GM18517 (cell line): Measurements from ENCODE around the gene PNMA8C.
"Not testable (repeated sequence)": the region's sequence is repeated elsewhere in the genome, so short reads cannot be mapped to it uniquely, and the experiment has no call there.

Experiments
- ATAC-seq: cut with Tn5 transposase; IDR thresholded peaks from one replicate; pipeline ENCODE4 v1.9.1; 2021; ENCODE audit warnings: mild to moderate bottlenecking, moderate library complexity; ENCODE audit not compliant: unreplicated experiment

Gene PNMA8C

DNA sequence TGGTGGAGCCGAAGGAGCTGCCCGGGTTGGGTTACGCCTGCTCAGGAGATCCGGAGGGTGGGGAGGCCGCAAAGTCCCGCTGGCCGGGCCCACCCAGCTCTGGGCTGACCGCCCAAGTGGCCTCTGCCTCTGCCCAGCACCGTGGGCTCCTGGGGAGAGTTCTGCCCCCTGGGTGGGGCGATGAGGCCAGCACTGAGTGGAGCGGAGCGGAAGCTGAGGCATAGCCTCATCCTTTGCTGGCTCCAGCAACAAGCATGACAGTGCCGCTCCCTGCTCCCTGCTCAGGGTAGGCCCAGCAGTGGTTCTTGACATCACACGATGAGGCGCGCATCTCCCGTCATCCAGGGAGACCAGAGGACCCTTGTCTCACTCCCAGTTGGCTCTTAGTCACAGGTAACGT is 37.9 kb downstream of the PNMA8C start:
- no peak for ATAC-seq

DNA sequence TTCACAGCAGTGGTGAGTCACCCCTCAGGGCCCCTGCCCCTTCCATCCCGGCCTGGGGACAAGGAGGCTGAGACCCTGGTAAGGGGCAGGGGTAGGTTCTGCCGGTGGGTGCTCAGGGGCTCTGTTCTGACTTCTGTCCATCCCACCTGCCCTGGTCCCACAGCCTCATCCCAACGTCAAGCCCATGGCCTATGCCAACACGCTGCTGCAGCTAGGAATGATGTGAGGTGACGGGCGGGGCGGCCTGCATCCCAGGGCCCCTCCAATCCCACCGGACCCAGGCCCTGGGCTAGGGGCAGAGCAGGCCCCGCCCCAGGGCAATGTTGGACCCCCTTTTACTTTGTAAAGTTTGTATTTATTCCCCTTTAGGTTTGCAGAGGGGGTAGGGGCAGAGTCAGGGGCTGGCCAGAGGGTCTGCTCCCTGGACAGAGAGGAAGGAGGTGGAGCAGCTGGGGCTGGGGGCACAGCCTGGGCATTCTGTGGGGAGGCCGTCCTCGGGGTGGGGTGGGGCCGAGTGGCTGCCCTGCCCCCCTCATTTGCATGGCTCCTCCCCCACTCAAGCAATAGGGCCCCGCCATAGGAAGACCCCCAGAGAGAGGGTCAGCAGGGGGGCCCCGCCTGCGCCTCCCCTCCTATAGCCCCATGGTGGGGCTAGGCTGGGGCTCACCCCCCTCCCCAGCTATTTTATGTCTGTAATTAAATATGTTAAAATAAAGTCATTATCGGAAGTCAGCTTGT is 38.4 kb downstream of the PNMA8C start:
- ATAC-seq: no peak

DNA sequence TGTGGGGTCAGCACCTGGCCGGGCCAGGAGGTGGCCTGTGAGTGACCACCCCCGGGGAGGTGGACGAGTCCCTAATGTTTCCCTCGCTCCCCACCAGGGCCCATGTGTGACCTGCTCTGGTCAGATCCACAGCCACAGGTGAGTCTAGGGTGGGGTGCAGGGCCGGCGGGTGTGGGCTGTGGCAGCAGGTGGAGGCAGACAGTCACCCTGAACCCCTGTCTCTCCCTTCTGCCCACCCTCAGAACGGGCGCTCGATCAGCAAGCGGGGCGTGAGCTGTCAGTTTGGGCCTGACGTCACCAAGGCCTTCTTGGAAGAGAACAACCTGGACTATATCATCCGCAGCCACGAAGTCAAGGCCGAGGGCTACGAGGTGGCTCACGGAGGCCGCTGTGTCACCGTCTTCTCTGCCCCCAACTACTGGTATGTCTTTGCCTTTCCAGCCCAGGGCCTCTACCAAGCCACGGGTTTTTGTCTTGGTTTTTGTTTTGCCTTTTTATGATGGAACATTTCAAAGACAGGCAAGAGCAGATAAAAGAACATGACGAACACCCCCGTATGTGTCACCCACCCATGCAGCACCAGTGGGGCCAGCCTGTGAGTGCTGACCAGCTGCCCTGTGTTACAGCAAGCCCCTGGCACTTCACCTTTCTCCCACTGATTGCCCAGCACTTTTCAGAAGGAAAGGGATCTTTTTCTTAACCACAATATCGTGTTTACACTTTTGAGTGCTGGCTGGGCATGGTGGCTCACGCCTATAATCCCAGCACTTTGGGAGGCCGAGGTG is 40.2 kb downstream of the PNMA8C start:
- no peak for ATAC-seq

DNA sequence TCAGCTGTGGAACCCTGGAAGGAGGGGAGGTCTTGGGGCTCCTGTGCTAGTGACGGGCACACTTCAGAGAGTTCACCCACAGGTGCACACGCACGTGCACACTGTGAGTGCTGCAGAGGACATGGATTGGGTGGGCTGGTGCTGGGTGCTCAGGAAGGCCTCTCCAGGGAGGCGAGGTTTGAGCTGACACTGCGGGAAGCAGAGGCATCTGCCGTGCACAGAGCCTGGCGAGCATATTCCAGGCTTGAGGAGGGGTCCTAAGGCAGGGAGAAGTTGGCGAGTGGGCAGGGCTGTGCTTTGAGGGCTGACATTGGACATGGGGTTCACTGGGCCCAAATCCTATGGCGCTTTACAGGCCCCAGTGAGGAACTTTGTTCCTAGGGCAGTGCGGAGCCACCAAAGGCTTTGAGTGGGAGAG is 41.0 kb downstream of the PNMA8C start:
- ATAC-seq: no peak

DNA sequence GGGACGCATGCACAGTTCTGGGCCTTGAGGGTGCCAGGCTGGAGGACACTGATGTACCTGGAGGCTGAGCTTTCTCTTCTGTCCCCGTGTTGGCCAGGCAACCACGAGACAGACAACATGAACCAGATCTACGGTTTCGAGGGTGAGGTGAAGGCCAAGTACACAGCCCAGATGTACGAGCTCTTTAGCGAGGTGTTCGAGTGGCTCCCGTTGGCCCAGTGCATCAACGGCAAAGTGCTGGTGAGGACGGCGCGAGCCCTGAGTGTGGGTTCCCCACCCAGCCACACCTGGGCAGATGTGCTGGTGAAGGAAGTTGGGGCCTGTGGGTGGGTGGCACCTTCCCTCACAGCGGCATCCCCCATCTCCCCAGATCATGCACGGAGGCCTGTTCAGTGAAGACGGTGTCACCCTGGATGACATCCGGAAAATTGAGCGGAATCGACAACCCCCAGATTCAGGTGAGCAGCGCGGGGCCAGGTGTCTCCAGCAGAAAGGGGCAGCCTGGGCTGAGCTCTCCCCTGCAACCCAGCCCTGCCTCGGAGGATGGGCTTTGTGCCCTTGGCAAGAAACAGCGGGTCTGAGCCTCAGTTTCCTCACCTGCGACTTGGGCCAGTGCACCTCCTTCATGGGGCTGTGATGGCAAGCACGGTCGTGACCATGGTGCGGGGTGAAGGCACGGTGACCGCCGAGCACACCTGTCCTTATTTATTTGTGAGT is 41.6 kb downstream of the PNMA8C start:
- ATAC-seq: no peak

DNA sequence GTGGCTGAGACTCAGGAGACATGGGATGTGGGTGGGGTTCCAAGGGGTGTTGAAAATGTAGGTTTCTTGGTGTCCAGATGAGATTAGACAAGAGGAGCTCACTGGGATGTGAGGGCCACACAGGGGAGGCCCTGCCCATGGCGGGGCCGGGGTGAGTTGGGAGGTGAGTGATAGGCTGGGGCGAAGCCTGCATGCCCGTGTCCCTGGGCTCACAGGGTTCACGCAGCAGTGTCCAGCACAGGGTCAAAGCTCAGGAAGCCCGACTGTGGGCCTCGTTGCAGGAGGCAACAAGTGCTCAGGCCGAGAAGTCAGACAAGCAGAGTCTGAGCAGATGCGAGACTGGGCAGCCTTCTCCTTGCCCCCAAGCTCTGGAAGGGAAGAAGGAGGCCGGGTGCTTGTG is 42.6 kb downstream of the PNMA8C start:
- no peak for ATAC-seq

DNA sequence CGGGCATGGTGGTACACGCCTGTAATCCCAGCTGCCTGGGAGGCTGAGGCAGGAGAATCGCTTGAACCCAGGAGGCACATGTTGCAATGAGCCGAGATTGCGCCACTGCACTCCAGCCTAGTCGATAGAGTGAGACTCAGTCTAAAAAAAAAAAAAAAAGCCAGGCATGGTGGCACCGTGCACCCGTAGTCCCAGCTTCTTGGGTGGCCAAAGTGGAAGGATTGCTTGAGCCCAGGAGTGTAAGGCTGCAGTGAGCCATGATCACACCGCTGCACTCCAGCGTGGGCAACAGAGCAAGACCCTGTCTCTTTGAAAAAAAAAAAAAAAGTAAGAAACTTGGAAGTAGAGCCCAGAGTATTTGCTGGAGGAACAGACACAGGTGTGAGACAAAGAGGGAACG is 43.1 kb downstream of the PNMA8C start:
- ATAC-seq: no peak

DNA sequence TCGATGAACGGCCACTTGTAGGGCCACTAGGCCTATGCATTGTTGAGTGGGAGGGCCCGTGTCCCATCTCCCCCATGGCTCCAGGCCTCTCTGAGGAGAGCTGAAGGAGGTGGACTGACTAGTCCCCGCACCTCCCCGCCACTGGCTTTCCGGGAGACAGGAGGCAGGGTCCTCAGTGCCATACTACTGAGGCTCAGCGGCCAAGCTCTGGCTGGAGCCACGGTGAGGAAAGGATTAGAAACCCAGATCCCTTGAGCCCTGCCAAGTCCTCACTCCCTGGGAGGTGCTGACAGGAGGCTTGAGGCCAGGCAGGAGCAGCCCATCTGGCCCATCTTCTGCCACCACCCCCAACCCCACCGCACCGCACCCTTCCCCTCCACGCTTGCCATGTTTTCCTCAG is 44.3 kb downstream of the PNMA8C start:
- no peak for ATAC-seq

DNA sequence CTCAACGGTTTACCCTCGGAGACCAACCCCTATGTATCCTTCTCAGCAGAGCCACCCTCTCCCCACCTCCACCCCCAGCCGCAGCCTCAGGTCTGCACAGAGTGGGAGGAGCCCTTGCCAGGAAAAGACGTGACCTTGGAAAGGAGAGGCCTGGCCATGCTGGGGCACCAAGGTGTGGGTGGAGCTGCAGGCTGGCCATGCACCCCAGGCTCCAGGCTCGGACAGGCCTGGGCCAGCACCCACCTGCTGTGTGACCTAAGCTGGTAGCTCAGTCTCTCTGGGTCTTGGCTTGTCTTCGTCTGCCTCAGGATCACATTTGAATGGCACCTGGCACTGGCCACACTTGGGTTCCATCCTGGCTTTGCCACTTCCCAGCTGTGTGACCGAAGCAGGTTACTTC is 44.9 kb downstream of the PNMA8C start:
- no peak for ATAC-seq

DNA sequence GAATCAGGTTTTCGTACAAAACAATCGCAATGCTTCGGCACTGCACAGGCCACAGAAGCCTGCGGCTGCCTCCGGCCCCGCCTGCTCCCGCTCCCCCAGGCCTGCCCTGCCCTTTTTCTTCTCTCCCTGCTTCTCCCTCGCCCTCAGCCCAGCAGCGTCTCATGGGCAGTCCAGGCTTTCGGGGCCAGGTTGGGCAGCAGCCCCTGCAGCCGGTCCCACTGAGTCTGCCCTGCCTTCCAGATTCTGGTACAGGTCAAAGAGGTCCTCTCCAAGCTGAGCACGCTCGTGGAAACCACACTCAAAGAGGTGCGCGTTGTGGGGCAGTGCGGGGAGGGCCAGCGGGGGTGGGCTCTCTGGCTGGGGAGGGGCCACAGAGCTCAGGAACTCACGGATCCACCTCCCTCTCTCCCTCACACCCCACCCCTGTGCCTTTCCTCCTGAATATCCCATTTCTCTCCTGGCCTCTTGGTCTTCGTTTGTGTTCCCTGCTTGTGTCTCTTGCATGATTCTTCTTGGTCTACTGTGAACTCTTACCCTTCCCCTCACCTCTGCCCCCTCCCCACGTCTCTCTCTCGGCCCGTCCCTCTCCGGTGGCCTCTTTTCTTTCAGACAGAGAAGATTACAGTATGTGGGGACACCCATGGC is 45.4 kb downstream of the PNMA8C start:
- no peak for ATAC-seq

DNA sequence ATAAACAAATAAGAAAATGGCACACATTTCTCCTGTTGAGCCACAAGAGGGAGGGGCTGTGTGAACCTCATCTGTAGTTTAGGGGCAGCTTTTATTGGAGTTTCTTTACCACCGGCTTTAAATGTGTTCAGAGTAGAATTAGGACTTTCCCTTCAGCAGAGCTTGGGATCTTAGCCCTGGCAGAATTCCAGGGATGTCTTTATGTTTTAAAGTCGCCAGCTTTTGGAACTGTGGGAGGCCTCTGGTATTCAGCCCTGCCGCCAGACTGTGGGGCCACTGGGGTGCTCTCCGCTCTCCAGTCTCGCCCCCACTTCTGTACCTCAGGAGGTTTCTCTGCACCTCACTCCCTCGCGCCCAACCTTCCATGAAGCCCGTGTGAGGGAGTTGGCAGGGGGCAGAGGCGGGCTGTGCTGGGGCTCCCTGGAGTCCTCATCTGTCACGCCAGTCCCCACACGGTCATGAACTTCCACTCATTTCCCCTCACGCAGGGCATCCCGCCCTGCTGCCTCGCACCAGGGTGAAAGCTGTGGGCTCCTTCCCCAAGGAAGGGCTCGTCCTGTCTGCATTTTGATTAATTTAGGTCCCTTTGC is 46.9 kb downstream of the PNMA8C start:
- ATAC-seq: no peak

DNA sequence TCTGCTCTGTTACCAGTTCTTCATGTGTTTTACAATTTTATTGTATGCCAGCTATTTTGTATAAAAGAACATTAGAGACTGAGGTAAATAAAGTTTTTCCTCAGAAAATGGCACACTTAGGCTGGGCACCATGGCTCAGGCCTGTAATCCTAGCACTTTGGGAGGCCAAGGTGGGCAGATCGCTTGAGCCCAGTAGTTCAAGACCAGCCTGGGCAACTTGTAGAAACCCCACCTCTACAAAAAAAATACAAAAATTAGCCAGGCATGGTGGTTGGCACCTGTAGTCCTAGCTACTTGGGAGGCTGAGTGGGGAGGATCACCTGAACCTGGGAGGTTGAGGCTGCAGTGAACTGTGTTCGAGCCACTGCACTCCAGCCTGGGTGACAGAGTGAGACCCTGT is 47.4 kb downstream of the PNMA8C start:
- ATAC-seq: no peak

DNA sequence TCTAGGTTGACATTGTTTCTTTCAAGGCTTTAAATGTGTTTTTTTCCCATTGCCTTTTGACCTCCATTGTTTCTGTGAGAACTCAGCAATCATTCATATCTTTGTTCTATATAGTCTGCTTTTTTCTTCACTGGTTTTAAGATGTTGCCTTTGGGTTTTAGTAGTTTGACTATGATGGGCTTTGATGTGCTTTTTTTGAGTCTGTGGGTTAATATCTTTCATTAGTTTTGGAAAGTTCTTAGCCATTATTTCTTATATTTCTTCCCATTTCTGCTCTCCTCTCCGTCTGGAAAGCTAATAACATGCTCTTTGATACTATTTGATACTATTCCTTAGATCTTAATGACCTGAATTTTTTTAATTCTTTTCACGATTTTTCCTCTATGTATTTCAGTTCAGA is 48.0 kb downstream of the PNMA8C start:
- ATAC-seq: no peak

DNA sequence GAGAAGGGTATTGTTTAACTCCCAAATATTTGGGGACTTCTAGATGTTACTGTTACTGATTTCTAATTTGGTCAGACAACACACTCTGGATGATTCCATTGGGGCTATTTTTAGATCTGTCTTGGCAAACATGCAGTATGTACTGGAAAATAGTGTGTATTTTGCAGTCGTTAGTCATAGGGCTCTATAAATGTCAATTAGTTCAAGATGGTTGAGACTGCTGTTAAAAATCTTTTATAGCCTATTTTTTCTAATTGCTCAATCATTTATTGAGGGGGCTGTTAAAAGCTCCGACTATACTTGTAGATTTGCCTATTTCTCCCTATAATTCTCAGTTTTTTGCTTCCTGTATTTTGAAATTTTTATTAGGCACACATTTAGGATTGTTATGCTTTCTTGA is 50.5 kb downstream of the PNMA8C start:
- no peak for ATAC-seq

DNA sequence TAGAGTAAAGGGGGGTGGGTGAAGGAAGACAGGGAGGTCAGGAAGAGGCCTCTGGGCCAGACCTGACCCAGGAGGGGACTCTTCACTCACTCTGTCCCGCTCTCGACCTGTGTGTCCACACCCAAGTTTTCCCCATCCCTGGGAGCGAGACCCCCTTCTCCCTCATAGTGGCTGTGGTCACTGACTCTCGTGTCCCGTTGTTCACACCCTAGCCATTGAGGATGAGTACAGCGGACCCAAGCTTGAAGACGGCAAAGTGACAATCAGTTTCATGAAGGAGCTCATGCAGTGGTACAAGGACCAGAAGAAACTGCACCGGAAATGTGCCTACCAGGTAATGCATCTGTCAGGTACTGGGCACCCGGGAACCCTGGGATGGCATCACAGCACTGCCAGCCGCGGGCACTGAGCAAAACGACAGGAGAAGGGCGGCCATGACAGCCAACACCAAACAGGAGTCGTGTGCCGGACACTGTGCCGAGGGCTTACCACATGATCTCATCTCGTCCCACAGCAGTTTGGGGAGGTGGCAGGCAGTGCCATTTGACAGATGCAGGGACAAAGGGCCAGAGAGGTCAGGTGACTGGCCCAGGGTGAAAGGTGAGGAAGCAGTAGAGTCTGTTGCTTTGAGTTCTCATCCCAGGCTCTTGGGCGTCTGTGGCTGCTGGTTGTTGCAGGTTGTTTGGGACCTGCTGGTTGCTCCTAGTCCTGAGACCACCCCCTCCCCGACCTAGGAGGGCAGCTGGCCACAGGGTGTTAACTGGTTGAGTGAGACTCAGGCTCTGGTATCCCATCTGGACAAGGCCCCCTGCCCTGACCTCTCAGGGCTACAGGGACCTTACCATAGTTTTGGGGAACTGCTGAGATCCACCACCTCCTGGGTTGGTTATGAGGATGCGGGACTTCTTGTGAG is 52.2 kb downstream of the PNMA8C start:
- no peak for ATAC-seq

DNA sequence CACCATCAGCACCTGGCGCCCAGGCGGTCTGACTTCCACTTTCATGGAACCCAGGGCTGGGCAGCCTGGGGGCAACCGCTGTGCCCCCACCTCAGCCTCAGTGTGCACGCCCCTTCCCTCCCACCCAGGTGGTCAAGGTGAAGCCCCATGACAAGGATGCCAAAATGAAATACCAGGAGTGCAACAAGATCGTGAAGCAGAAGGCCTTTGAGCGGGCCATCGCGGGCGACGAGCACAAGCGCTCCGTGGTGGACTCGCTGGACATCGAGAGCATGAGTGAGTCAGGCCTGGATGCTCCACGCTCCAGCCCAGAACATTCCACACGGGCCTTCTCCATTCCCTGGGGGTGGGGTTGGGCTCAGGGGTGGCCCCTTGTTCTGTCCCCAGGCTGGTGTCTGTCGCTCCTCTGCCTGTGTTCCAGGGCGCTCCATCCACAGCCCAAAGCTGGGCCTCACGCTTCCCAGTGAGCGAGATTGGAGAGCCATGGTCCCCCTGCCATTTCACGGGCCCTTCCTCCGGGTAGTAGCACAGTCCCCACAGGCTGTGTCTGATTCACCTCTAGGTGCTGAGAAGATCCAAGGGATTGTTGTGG is 53.2 kb downstream of the PNMA8C start:
- ATAC-seq: not testable (repeated sequence)
